PC-3 (cell line): ENCODE measurements around the gene RXRA. TPM values are rescaled to one million over a fixed set of nuclear protein-coding genes. Genes with fewer than 3 reads are reported as not detected.

Experiments
- ATAC-seq: fragments of 200-7000 bp; cut with Tn5 transposase; 2 replicates; pipeline ENCODE4 v1.9.1; 2020; ENCODE audit warnings: mild to moderate bottlenecking, moderate library complexity
- BruUV-seq: library from RNA; stranded (reverse); fragments of 400-500 nt; replicated peaks from 2 replicates; lab custom pipeline; 2021; lab: Mats Ljungman, UMichigan
- CTCF ChIA-PET: fragments of 300-600 bp; sonication (Branson Sonifier 250); formaldehyde crosslinking; loops from one replicate; lab custom pipeline; 2022; ENCODE audit warnings: antibody characterized with exemption; lab: Charles Lee
- POLR2A ChIA-PET: fragments of 300-600 bp; sonication (Branson Sonifier 250); formaldehyde crosslinking; loops from one replicate; lab custom pipeline; 2022; ENCODE audit warnings: antibody characterized with exemption; ENCODE audit not compliant: unreplicated experiment; lab: Charles Lee
- DNase-seq: peaks from one replicate; pipeline ENCODE4 v3.0.0-alpha.2; 2015
- H2AFZ ChIP-seq: fragments of 300-600 bp; sonication (generic); 2 replicates; pipeline ENCODE4 v1.6.0; 2016; ENCODE audit warnings: antibody characterized with exemption, low read length
- H3F3A ChIP-seq: fragments of 300-600 bp; sonication (generic); one replicate; pipeline ENCODE4 v1.6.0; 2017; ENCODE audit warnings: antibody characterized with exemption, low read length, control low read depth, mild to moderate bottlenecking; ENCODE audit not compliant: unreplicated experiment
- H3K27ac ChIP-seq: fragments of 300-600 bp; sonication (generic); 2 replicates; pipeline ENCODE4 v1.5.1; 2016; ENCODE audit warnings: mild to moderate bottlenecking, low read length
- H3K27me3 ChIP-seq: fragments of 300-600 bp; sonication (generic); 2 replicates; pipeline ENCODE4 v1.6.1; 2016; ENCODE audit warnings: low read length, mixed read lengths
- H3K36me3 ChIP-seq: fragments of 300-600 bp; sonication (generic); 2 replicates; pipeline ENCODE4 v1.6.1; 2016; ENCODE audit warnings: low read depth, mixed run types, low read length, mixed read lengths
- H3K4me1 ChIP-seq: fragments of 300-600 bp; sonication (generic); 2 replicates; pipeline ENCODE4 v1.5.1; 2016; ENCODE audit warnings: low read length; ENCODE audit not compliant: insufficient read depth
- H3K4me2 ChIP-seq: fragments of 300-600 bp; sonication (generic); 2 replicates; pipeline ENCODE4 v1.6.0; 2016; ENCODE audit warnings: low read length
- H3K4me3 ChIP-seq: fragments of 300-600 bp; sonication (generic); 2 replicates; pipeline ENCODE4 v1.5.1; 2016; ENCODE audit warnings: mild to moderate bottlenecking, low read length, mixed read lengths
- H3K79me2 ChIP-seq: fragments of 300-600 bp; sonication (generic); 2 replicates; pipeline ENCODE4 v1.6.1; 2017; ENCODE audit warnings: low read length, mixed read lengths
- H3K9ac ChIP-seq: fragments of 300-600 bp; sonication (generic); 2 replicates; pipeline ENCODE4 v1.6.0; 2016; ENCODE audit warnings: mild to moderate bottlenecking, low read length
- H3K9me2 ChIP-seq: fragments of 300-600 bp; sonication (generic); replicated peaks from 2 replicates; pipeline ENCODE4 v1.6.1; 2016; ENCODE audit warnings: mixed run types, low read length, mixed read lengths
- H3K9me3 ChIP-seq: fragments of 300-600 bp; sonication (generic); 2 replicates; pipeline ENCODE4 v1.6.1; 2016; ENCODE audit warnings: low read length, mixed read lengths
- H4K20me1 ChIP-seq: fragments of 300-600 bp; sonication (generic); 2 replicates; pipeline ENCODE4 v1.6.1; 2016; ENCODE audit warnings: low read length, mixed read lengths
- CTCF ChIP-seq: fragments of 300-600 bp; sonication (generic); conservative IDR thresholded peaks from 2 replicates; pipeline ENCODE4 v1.5.1; 2017; ENCODE audit warnings: antibody characterized with exemption, low read depth, mild to moderate bottlenecking, low read length
- EZH2 ChIP-seq: fragments of 300-600 bp; sonication (generic); IDR thresholded peaks from one replicate; pipeline ENCODE4 v1.6.1; 2017; ENCODE audit warnings: antibody characterized with exemption, mild to moderate bottlenecking, low read length; ENCODE audit not compliant: unreplicated experiment
- EZH2phosphoT487 ChIP-seq: fragments of 300-600 bp; sonication (generic); IDR thresholded peaks from 2 replicates; pipeline ENCODE4 v1.6.1; 2018; ENCODE audit warnings: mild to moderate bottlenecking, antibody characterized with exemption, low read length, borderline replicate concordance
- intact Hi-C: fragments of 100-400 bp; cut with micrococcal nuclease; formaldehyde crosslinking; loops from 2 replicates; pipeline ENCODE4 v1.9.0; 2023
- total RNA-seq: library from RNA; depleted of rRNA; stranded (reverse); fragments of >200 nt; gene quantifications from 2 replicates; pipeline ENCODE4 v1.2.3, GENCODE V29; 2014

RXRA gene
- total RNA-seq, 1 experiment from 2014 or later, result 17.5 TPM

DNA sequence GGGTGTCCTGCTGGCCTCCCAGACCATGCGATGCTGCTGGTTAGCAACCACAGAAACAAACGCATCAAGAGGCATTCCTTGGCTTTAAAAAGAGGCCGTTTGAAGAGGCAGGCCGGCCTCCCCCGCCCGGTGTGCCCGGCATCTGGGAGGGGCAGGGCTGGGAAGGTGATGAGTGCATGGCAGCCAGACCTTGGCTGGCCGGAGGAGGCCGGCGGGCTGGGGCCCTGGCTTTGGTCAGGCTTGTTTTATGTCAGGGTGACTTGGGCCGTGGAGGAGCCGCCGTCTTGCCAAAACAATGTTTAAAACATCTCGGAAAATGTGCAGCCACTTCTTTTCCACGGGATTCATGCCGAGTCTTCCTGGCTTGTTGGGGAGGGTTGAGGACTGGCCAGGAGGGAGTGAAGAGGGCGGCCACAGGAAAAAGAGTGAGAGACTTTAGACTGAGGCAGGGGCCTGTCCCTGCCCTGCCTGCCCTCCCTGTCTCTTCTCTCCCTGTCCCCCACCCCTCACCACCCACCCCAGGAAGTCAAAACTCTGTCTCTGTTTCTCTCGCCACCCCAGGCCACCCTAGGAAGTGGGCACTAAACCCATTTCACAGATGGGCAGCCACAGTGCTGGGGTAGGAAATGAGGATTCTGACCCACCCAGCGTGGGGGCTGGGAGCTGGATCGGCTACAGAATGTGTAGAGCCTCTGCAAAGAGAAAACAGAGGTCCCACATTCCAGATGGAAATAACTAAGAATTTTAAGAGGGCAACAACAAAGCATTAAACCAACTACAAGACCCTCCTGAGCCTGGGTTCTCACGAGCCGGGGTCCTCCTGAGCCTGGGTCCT, 143.0 kb downstream of the RXRA start:
- BruUV-seq, result no TSS peak
- Histone ChIP-seq H3K9ac (no peak overlapping the region), H3F3A (no peaks in the 10 kb centered on the region), H3K36me3 (no peaks in the 10 kb centered on the region), H4K20me1 (no peaks in the 10 kb centered on the region), H3K4me2 (no peak overlapping the region), H3K27ac (no peak overlapping the region), H3K9me2 (no peaks in the 10 kb centered on the region), H3K4me1 (no peaks in the 10 kb centered on the region), H3K27me3 (no peaks in the 10 kb centered on the region), H3K79me2 (no peaks in the 10 kb centered on the region), H3K4me3 (no peak overlapping the region), H2AFZ (no peak overlapping the region), H3K9me3 (no peaks in the 10 kb centered on the region)
- ChIA-PET CTCF (no interaction called here), POLR2A (no interaction called here)
- ATAC-seq, result no peak
- DNase-seq, result no peak
- intact Hi-C loops, result no loop called here
- TF ChIP-seq CTCF (no peak), EZH2phosphoT487 (no peak), EZH2 (no peak)

- no peaks in the 10 kb centered on the region for H3K4me1 ChIP-seq
- no peak for TF ChIP-seq CTCF
- TF ChIP-seq EZH2, result no peak
- no peak for TF ChIP-seq EZH2phosphoT487
- H3K9ac ChIP-seq, result no peak overlapping the region
- no peak for ATAC-seq
- no peaks in the 10 kb centered on the region for H3K36me3 ChIP-seq
- no peaks in the 10 kb centered on the region for H3K9me2 ChIP-seq
- H3F3A ChIP-seq, result no peaks in the 10 kb centered on the region
- CTCF ChIA-PET, result no interaction called here
- H3K4me3 ChIP-seq, result no peak overlapping the region
- POLR2A ChIA-PET, result no interaction called here
- no peaks in the 10 kb centered on the region for H4K20me1 ChIP-seq
- no peaks in the 10 kb centered on the region for H3K79me2 ChIP-seq
- DNase-seq, result no peak
- intact Hi-C loops, result no loop called here
- no peak overlapping the region for H2AFZ ChIP-seq
- BruUV-seq, result no TSS peak
- no peaks in the 10 kb centered on the region for H3K9me3 ChIP-seq
- no peak overlapping the region for H3K4me2 ChIP-seq
- no peaks in the 10 kb centered on the region for H3K27me3 ChIP-seq
- no peak overlapping the region for H3K27ac ChIP-seq
Measured at GRCh38 chr9:134472256-134472655, 146.0 kb downstream of the RXRA start.

- H3K4me1 ChIP-seq, result no peaks in the 10 kb centered on the region
- no peaks in the 10 kb centered on the region for H4K20me1 ChIP-seq
- no peak overlapping the region for H2AFZ ChIP-seq
- BruUV-seq, result no TSS peak
- no peaks in the 10 kb centered on the region for H3F3A ChIP-seq
- DNase-seq (no peak), ATAC-seq (no peak)
- intact Hi-C loops, result no loop called here
- H3K4me2 ChIP-seq, result no peak overlapping the region
- no peak overlapping the region for H3K27ac ChIP-seq
- H3K36me3 ChIP-seq, result no peaks in the 10 kb centered on the region
- no peaks in the 10 kb centered on the region for H3K79me2 ChIP-seq
- no peak for TF ChIP-seq CTCF
- no peak for TF ChIP-seq EZH2phosphoT487
- no peak for TF ChIP-seq EZH2
- H3K9me3 ChIP-seq, result no peaks in the 10 kb centered on the region
- no peaks in the 10 kb centered on the region for H3K27me3 ChIP-seq
- H3K9ac ChIP-seq, result no peak overlapping the region
- no peak overlapping the region for H3K4me3 ChIP-seq
- ChIA-PET CTCF (no interaction called here), POLR2A (no interaction called here)
- H3K9me2 ChIP-seq, result no peaks in the 10 kb centered on the region
Measured at GRCh38 chr9:134473141-134474054, 147.1 kb downstream of the RXRA start.
